ENCODE data around the gene ZNF770. TPM values are rescaled to one million over a fixed set of nuclear protein-coding genes. Genes with fewer than 3 reads are reported as not detected.
"Not testable (repeated sequence)": the region's sequence is repeated elsewhere in the genome, so short reads cannot be mapped to it uniquely, and the experiment has no call there.

Gene ZNF770
- total RNA-seq, 2 experiments from 2014 or later = 15.5 to 30.0 TPM

DNA sequence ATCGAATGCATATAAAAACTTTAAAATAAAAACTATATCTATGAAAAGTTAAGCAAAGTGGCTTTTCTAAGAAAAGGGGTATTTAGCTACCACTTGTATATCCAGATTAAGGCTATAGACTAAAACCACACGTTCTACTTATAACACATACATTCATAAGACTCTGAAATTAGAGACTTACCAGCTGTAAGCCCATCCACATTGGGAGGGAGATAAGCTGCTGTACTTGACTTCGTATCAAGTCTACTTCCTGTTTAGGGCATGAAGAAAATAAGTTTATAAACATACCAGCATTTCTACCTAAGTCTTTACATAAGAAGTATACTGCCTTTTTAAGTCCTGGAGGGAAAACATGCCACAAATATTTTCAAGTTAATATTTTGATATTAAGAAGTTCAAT, 46.3 kb downstream of the ZNF770 start:
- Histone ChIP-seq H3K79me2 (ENCODE audit: insufficient read depth, low read depth, low read length) (no peaks in the 10 kb centered on the region), H4K20me1 (ENCODE audit: insufficient read depth, low read length) (no peaks in the 10 kb centered on the region), H3K4me1 (ENCODE audit: insufficient read depth, low read length, poor library complexity, severe bottlenecking) (no peaks in the 10 kb centered on the region), H3K4me2 (ENCODE audit: low read length) (no peak overlapping the region), H3K36me3 (ENCODE audit: insufficient read depth, low read length) (peaks cover 81% of the 10 kb centered on the region), H3K4me3 (ENCODE audit: low read depth, low read length, poor library complexity, severe bottlenecking) (no peak overlapping the region), H2AFZ (ENCODE audit: low read length) (no peak overlapping the region), H3K27ac (ENCODE audit: low read depth, low read length, poor library complexity, severe bottlenecking) (no peak overlapping the region), H3K9me2 (ENCODE audit: insufficient read depth, low read length) (no peaks in the 10 kb centered on the region), H3K9me3 (ENCODE audit: low read length) (no peaks in the 10 kb centered on the region)
- intact Hi-C loops (cut with micrococcal nuclease; ENCODE audit: unreplicated experiment) = no loop called here
- DNase-seq (ENCODE audit: low spot score) = no peak
- ChIA-PET CTCF (ENCODE audit: unreplicated experiment) (no interaction called here), POLR2A (interaction anchor here (0.9 kb wide), 1 partner anchor 9 kb away, joined by 3 read pairs; no protein-coding TSS in a partner anchor)
- BruUV-seq (replicated peaks) = no TSS peak
- no peak for TF ChIP-seq EZH2phosphoT487 (IDR thresholded peaks at IDR 0.05; ENCODE audit: borderline replicate concordance, low read depth, low read length)
- TF ChIP-seq, protein P1, sequence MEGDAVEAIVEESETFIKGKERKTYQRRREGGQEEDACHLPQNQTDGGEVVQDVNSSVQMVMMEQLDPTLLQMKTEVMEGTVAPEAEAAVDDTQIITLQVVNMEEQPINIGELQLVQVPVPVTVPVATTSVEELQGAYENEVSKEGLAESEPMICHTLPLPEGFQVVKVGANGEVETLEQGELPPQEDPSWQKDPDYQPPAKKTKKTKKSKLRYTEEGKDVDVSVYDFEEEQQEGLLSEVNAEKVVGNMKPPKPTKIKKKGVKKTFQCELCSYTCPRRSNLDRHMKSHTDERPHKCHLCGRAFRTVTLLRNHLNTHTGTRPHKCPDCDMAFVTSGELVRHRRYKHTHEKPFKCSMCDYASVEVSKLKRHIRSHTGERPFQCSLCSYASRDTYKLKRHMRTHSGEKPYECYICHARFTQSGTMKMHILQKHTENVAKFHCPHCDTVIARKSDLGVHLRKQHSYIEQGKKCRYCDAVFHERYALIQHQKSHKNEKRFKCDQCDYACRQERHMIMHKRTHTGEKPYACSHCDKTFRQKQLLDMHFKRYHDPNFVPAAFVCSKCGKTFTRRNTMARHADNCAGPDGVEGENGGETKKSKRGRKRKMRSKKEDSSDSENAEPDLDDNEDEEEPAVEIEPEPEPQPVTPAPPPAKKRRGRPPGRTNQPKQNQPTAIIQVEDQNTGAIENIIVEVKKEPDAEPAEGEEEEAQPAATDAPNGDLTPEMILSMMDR (conservative IDR thresholded peaks at IDR 0.05; ENCODE audit: low read length) = no peak

DNA sequence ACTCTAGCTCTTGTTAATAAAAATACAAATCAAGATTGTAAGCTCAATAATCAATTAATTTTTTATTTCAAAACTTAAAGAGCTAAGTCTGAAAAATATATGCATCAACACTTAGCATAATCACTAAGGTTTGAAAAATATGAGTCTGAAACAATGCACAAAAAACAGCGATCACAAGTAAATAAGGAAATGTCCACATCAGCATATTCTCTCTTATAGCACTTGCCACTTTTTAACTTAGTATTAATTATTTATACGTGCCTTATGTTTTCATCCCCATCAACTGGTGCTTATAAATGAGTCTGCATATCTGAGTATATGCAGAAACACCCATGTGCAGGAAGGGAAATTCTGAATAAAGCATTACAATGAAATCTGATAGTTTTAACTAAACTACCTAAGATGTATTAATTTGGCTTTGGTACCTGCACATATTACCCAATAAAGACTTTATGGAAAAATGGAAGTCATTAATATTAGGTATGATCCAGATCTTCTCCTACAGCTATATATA, 46.8 kb downstream of the ZNF770 start:
- Histone ChIP-seq H2AFZ (ENCODE audit: low read length) (no peak overlapping the region), H3K36me3 (ENCODE audit: insufficient read depth, low read length) (peaks cover 86% of the 10 kb centered on the region), H3K9me3 (ENCODE audit: low read length) (no peaks in the 10 kb centered on the region), H3K4me3 (ENCODE audit: low read depth, low read length, poor library complexity, severe bottlenecking) (no peak overlapping the region), H3K4me1 (ENCODE audit: insufficient read depth, low read length, poor library complexity, severe bottlenecking) (no peaks in the 10 kb centered on the region), H3K9me2 (ENCODE audit: insufficient read depth, low read length) (no peaks in the 10 kb centered on the region), H3K79me2 (ENCODE audit: insufficient read depth, low read depth, low read length) (no peaks in the 10 kb centered on the region), H4K20me1 (ENCODE audit: insufficient read depth, low read length) (no peaks in the 10 kb centered on the region), H3K4me2 (ENCODE audit: low read length) (no peak overlapping the region), H3K27ac (ENCODE audit: low read depth, low read length, poor library complexity, severe bottlenecking) (no peak overlapping the region)
- intact Hi-C loops (cut with micrococcal nuclease; ENCODE audit: unreplicated experiment) = no loop called here
- TF ChIP-seq, protein P1 (conservative IDR thresholded peaks at IDR 0.05; ENCODE audit: low read length) = no peak
- no peak for TF ChIP-seq EZH2phosphoT487 (IDR thresholded peaks at IDR 0.05; ENCODE audit: borderline replicate concordance, low read depth, low read length)
- no TSS peak for BruUV-seq (replicated peaks)
- ChIA-PET POLR2A (interaction anchor here (0.6 to 0.9 kb wide), 2 partner anchors 8 to 872 kb away, joined by 3 read pairs; no protein-coding TSS in a partner anchor), CTCF (ENCODE audit: unreplicated experiment) (no interaction called here)
- no peak for DNase-seq (ENCODE audit: low spot score)

DNA sequence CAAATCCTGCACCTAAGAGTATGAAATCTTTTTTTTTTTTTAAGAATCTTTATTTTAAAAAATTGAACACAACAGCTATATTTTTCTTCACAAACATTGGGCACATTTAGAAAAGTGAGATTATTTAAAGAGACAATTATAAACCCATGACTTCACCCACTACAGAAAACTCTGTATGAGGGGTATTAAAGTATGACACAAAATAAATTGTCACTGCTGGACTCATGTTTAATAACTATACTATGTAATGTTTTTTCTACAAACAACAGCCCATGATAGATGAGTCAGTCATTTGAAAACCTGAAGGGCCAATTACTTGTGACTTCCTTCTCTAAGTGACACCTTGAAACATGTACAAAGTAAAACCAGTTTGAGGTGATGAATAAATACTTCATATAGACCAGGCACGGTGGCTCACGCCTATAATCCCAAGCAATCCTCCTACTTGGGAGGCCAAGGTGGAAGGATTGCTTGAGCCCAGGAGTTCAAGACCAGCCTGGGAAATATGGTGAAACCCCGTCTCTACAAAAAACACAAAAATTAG, 54.6 kb downstream of the ZNF770 start:
- TF ChIP-seq, protein P1 (conservative IDR thresholded peaks at IDR 0.05; ENCODE audit: low read length) = no peak
- no peak for TF ChIP-seq EZH2phosphoT487 (IDR thresholded peaks at IDR 0.05; ENCODE audit: borderline replicate concordance, low read depth, low read length)
- Histone ChIP-seq H3K4me2 (ENCODE audit: low read length) (no peak overlapping the region), H3K4me3 (ENCODE audit: low read depth, low read length, poor library complexity, severe bottlenecking) (no peak overlapping the region), H3K36me3 (ENCODE audit: insufficient read depth, low read length) (peaks cover 92% of the 10 kb centered on the region), H2AFZ (ENCODE audit: low read length) (no peak overlapping the region), H4K20me1 (ENCODE audit: insufficient read depth, low read length) (no peaks in the 10 kb centered on the region), H3K9me3 (ENCODE audit: low read length) (no peaks in the 10 kb centered on the region), H3K79me2 (ENCODE audit: insufficient read depth, low read depth, low read length) (no peaks in the 10 kb centered on the region), H3K4me1 (ENCODE audit: insufficient read depth, low read length, poor library complexity, severe bottlenecking) (peaks cover 3% of the 10 kb centered on the region), H3K27ac (ENCODE audit: low read depth, low read length, poor library complexity, severe bottlenecking) (no peak overlapping the region), H3K9me2 (ENCODE audit: insufficient read depth, low read length) (no peaks in the 10 kb centered on the region)
- no TSS peak for BruUV-seq (replicated peaks)
- intact Hi-C loops (cut with micrococcal nuclease; ENCODE audit: unreplicated experiment) = no loop called here
- POLR2A ChIA-PET = interaction anchor here (0.6 to 1.0 kb wide), 3 partner anchors 8 to 692 kb away, joined by 3 read pairs; no protein-coding TSS in a partner anchor
- no peak for DNase-seq (ENCODE audit: low spot score)
- CTCF ChIA-PET (ENCODE audit: unreplicated experiment) = no interaction called here

DNA sequence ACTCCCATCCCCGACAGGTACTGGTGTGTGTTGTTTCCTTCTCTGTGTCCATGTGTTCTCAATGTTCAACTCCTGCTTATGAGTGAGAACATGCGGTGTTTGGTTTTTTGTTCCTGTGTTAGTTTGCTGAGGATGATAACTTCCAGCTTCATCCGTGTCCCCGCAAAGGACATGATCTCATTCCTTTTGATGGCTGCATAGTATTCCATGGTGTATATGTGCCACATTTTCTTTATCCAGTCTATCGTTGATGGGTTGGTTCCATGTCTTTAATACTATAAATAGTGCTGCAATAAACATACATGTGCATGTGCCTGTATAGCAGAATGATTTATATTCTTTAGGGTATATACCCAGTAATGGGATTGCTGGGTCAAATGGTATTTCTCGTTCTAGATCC, 59.7 kb downstream of the ZNF770 start:
- H3K4me3 ChIP-seq (ENCODE audit: low read depth, low read length, poor library complexity, severe bottlenecking); H3K79me2 ChIP-seq (ENCODE audit: insufficient read depth, low read depth, low read length); DNase-seq (ENCODE audit: low spot score); CTCF ChIA-PET (ENCODE audit: unreplicated experiment); H4K20me1 ChIP-seq (ENCODE audit: insufficient read depth, low read length); H3K4me2 ChIP-seq (ENCODE audit: low read length); H3K9me2 ChIP-seq (ENCODE audit: insufficient read depth, low read length); H3K4me1 ChIP-seq (ENCODE audit: insufficient read depth, low read length, poor library complexity, severe bottlenecking); POLR2A ChIA-PET; H3K9me3 ChIP-seq (ENCODE audit: low read length); H3K27ac ChIP-seq (ENCODE audit: low read depth, low read length, poor library complexity, severe bottlenecking); H2AFZ ChIP-seq (ENCODE audit: low read length): not testable (repeated sequence)
- intact Hi-C loops (cut with micrococcal nuclease; ENCODE audit: unreplicated experiment) = loop anchor here (10.0 kb wide), 1 partner anchor 304 kb away; no protein-coding TSS in a partner anchor
- H3K36me3 ChIP-seq (ENCODE audit: insufficient read depth, low read length) = peaks cover 90% of the 10 kb centered on the region
- TSS peak; percentile 52 for BruUV-seq (replicated peaks)

Data from OCI-LY7 (cell line).